Left hindlimb (tissue), 1 donor: ENCODE measurements around the gene WDR86.

ENCODE experiments used
- DNase-seq: peaks from one replicate; pipeline ENCODE4 v3.0.0-alpha.2; 2018

Gene WDR86

GRCh38 chr7:151406051-151406875 is 3.6 kb downstream of the WDR86 start:
- DNase-seq, result peak; percentile 17

DNA sequence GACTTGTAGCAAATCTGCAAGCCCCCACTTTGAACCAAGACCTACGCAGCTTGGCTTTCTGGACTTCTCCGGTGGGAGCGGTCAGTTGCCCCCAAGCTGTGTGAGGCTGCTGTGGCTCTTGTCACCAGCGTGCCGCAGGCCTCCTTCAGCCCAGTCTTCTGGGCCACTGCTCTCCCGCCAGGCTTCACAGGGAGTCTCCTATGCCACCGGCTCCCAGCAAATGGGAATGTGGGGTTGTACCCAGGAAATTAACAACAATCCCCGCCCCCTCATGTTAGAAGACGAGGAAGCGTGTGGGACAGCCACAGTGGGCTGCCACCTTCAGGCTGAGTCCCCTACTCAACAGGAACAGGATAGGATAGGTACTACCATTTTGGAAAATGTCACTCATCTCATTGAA is 4.2 kb downstream of the WDR86 start:
- no peak for DNase-seq

- DNase-seq, result no peak
Measured at GRCh38 chr7:151405056-151405455, 4.8 kb downstream of the WDR86 start.

DNA sequence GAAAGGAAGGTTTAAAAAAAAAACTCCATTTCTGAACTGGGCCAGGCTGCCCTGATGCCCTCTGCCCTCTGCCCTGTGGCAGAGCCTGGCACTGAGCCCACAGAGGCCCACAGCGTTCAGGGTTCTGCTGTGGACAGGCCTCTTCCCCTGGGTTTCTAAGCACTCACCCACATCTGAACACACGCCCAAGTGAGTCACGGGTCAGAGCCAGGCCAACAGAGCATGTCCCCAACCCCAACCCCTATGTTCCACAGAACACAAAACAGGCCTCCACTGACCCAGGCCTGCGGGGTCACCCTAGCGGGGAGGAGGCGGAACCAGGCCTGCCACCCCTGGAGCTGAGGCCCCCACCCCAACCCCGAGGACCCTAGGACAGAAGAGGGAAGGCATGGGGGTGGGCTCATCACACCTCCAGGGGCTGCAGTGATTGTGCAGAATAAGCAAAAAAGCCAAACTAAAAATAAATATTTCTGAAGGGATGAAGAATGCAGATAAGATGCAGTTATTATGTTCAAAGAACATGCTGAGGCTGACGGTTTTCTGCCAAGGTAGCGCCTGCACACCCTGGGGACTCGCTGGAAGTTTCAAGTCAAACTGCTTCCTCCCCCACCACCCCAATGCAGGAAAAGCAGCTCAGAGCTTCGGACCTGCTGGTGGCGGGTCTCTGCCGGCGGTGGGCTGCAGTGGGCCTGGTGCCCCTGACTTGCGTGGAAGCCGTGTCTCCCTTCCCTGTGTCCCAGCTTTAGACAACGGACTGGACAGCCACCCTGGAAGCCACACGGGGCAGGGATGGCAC is 5.4 kb downstream of the WDR86 start:
- peak; percentile 65 for DNase-seq

DNA sequence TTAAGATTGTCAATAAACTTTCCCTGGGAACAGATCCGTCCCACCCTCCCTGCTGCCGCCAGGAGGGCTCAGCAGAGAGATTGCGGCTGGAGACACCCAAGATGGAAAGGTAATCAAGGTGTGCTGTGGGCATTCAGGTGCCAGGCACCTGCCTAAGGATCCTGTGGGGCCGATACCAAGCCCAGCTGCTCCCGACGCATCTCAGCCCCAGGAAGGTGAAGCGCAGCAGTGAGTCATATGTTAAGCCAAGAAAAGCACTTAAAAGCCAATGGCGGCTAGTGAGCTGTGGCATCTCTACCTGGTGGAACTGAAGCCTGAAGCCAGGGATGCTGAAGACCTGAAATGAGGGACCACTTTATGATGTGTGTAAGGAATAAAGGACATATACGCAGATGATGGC is 6.1 kb downstream of the WDR86 start:
- no peak for DNase-seq

DNA sequence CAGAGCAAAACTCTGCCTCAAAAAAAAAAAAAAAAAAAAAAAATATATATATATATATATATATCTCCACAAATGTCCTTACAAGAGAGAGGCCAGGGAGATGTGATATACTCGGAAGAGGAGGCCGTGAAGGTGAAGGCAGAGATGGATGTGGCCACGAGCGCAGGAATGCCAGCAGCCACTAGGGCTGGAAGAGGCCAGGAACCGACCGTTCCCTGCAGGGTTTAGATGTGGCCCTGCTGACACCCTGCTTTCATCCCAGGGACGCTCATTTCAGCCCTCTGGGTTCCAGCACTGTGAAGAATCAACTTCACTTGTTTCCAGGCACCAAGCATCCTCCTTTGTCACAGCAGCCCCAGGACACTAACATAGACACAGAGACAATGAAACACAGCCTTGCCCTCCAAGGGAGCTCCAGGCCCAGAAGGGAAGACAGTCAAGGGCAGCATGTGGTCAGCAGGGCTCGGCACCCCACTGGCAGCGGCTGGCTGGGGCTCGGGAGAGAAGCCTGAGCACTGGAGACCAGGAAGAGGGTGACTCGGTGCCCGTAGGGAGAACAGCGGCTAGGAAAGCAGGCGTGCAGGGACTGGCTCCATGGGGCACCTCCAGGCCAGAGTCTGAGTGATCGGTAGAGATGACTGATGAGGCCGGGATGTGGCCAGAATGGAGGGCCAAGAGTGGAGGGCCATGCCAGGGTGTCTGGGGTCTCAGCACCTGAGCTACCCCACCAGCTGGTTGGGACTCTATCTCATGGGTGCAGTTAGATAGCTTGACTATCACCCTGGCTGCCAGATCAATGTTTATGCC is 7.6 kb downstream of the WDR86 start:
- no peak for DNase-seq

DNA sequence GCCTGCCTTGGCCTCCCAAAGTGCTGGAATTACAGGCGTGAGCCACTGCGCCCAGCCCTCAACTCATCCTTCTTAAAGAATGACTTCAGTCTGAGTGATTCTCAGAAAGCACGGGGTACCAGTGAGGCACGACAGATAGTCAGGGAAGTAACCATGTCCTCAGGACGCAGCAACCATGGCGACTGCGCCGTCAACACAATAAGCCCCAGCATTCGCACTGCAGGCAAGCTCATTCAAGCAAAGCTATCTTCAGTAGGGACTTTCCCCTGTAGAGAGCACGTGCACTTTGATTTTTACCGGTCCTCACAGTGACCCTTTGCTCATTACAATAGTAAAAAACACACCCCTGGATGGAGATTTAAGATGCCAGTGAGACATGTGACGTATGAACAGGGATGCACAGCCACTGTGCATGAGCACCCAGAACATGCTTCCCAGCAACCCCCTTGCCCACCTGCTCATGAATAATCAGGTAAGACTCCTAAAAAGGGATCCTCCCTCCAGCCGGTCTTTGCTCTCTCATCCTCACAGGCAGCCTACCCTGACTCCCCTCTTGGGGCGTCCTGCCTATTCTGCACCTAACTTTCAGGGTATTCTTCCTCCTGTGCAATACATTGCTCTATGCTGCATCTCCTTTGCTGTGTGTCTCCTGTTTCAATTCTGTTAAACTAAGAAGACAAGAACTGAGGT is 9.1 kb downstream of the WDR86 start:
- DNase-seq, result no peak

GRCh38 chr7:151399906-151400305 is 9.9 kb downstream of the WDR86 start:
- peak; percentile 23 for DNase-seq

DNA sequence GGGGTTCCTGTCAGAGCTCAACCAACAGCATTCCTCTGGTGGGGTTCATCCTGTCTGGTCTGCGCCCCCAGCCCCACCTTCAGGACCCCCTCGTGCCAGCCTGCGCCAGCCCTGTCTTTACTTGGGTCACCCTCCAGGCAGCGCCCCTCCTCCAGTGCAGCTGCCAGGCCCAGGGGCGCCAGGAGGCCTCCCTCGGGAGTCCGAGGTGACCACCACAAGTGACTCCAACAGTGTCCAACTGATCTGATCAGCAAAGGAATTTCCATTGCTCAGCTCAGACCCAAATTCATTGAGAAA is 10.6 kb downstream of the WDR86 start:
- peak; percentile 25 for DNase-seq

DNA sequence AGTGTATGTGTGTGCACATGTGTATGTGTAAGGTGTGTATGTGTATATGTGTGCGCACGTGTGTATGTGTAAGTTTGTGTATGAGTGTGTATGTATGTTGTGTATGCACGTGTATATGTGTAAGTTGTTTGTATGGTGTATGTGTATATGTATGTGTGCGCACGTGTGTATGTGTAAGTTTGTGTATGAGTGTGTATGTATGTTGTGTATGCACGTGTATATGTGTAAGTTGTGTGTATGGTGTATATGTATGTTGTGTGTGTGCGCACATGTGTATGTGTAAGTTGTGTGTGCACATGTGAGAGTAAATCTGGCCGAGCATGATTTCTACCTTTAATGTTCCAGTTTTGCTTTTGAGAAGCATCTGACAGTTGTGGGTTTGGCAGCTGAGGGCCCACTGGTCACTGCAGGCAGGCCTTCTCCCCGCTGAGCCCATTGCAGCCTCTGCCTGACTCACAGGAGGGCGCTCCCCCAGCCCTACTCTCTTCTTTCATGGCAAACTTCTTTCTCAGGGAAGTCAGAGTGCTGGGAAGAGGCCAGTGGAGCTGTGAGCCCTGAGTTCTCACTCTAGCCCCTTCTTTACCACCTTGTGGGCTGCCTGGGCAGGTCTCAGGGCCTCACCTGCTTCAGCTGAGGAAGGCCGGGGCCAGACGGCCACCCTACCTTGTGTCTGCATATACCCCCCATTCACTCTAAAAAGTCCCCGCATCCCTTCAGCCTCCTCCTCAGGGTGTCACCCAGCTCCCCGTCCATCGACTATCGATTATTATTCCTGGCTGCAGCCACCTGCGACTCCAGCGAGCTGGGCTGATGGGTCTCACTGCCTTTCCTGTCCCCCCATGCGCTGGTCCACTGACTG is 11.2 kb downstream of the WDR86 start:
- DNase-seq, result peak; percentile 7

DNA sequence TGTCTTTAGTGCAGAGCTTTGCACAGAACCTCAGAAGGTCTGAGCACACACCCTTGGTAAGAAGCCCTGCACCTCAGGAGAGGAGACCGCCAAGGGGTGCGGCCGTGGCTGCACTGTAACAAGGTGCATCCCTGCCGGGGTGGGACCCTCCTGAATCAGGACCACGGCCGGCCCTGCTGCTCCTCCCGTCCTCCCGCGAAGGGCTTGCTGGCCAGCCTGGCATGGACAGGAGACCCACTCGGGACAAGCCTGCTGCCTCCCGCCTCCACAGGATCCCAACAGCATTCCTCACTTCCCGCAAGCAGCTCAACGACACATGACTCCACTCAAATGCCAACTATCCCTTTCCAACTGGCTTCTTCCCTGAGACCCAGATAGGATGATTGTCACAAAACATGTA is 12.8 kb downstream of the WDR86 start:
- peak; percentile 7 for DNase-seq

GRCh38 chr7:151396328-151396970 is 13.4 kb downstream of the WDR86 start:
- peak; percentile 20 for DNase-seq

- peak; percentile 23 for DNase-seq
Measured at GRCh38 chr7:151395036-151395367, 14.8 kb downstream of the WDR86 start.

DNA sequence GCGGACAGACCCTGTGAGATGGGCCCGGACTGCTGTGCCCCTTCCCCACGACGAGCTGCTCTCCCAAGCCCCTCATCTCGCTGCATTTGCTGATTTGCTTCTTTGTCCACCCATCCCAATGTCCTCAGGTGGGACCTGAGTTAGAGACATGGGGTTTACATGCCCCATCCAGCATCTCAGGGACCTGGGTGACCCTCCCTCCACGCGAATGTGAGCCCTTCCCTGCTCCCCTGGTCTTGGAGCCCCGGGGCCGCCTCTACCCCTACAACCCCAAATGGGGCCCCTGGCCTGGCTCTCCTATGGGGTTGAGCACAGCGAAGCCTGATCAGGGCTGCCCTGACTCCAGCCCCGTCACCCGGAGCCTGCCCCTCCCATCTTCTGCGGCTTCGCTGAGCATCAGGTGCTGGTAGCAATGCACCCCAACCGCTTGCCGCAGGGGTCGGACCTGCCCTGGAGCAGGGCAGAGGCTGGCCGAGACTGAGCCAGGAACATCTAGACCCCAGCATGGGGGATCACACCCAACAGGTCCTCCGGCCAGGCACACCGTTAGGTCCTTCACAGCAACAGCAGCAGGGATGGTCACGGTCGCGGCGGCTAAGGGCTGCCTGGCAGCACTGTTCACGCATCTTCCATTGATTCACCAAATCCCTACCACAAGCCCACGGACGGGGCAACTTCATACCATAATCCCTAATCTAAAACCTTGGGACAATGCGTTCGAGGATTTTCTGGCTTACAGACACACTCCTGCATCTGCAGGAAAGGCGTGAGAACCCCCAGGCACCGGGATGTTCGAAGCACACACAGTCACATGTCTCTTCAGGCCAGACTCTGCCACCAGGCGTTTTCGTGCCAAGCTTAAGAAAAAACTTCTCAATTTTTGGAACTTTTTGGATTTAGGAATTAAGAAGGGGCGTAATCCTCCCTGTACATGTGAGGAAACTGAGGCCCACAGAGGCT is 15.5 kb downstream of the WDR86 start:
- peak; percentile 18 for DNase-seq

DNA sequence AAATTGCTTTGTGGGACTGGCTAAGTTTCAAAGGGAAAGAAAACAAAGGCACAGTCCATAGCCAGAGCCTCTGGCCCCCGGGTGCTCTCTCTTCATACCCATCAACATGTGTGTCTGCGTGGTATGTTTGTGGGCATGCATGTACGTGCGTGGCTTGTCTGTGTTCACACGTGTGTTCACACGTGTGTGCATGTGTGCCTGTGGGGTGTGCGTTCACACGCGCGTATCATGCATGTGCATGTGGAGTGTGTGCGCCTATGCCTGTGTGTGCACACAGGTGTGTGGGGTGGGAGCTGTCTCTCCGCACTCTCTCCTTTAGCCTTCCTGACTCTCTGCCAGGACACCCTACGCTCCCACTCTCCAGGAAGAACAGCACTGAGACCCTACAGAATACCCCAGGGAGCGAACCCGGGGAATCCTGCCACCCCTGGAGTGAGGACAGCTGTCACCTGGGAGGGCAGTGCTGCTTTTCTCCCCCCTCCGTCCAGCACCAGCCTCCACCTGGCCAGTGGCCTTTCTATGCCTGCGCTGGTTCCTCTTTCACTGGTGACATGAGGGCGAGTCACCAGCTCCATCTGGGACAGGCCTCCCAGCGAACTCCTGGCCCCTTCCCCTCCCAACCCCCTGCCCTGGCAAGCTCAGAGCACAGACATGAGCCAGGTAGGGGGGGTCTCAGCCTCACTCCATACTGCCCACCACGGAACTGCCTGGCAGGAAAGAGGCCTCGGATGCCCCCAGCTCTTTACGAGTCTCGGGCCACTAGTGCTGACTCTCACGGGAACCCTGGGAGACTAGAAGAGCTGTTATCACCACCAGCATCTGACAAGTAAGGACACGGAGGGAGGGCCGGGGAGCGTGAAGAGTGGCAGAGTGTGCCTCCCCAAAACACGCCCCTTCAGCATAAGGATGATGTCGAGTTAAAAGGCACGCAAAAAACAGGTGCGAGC is 16.5 kb downstream of the WDR86 start:
- peak; percentile 12 for DNase-seq

DNA sequence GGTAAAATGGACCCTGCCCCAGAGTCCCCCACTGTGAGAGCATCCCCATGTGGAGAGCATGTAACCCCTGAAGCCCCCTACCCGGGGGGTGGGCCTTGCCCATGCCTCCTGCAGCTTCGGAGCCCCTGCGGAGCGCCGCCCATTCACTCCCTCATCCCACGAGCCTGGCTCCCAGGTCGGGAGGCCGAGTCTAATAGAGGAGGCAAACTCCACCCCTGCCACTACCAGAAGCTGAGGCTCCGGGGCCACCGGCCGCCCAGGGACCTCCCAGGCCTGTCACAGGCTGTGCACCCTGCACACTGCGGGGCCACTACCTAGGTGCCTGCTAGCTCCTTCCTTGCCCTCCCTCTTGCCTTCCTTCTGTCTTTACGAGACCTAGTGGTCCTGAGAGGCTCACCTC is 17.4 kb downstream of the WDR86 start:
- DNase-seq, result peak; percentile 16

DNA sequence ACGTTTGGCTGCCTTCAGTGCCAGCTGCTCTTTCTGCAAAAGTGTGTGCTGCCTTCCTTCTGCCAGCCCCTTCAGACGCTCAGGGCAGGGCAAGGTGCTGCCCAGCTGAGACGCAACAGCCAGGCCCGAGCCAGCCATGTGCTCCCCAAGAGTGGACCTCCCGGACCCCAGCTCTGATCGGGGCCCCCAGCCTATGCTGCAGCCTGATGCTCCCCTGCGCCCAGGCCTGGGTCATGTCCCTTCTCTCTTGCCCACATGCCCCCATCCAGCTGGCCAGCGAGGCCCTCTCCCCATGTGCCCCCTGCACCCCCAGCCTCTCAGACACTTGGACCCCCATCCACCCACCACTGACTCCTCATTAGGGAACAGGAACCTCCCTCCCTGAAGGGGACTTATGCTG is 17.8 kb downstream of the WDR86 start:
- peak; percentile 11 for DNase-seq

DNA sequence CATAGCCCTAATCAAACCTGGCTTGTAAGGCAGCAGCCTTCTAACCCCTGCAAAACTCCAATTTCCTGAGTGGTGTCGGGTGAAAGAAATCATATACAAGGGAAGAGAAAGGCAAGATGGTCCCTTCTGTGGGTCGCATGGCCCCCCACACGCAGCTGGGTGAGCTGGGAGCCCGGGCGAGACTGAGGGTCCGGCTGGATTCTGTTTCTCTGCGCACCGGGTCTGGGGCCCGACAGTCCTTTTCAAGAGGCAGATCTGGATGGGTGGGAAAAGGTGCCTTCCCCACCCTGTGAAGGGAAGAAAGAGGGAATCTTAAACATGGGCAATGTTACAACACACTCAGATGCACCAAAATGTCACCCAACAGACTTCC is 18.5 kb downstream of the WDR86 start:
- DNase-seq, result no peak
